ENCODE results near the gene PACSIN2.
"Not testable (repeated sequence)": the region's sequence is repeated elsewhere in the genome, so short reads cannot be mapped to it uniquely, and the experiment has no call there.

Gene PACSIN2

DNA sequence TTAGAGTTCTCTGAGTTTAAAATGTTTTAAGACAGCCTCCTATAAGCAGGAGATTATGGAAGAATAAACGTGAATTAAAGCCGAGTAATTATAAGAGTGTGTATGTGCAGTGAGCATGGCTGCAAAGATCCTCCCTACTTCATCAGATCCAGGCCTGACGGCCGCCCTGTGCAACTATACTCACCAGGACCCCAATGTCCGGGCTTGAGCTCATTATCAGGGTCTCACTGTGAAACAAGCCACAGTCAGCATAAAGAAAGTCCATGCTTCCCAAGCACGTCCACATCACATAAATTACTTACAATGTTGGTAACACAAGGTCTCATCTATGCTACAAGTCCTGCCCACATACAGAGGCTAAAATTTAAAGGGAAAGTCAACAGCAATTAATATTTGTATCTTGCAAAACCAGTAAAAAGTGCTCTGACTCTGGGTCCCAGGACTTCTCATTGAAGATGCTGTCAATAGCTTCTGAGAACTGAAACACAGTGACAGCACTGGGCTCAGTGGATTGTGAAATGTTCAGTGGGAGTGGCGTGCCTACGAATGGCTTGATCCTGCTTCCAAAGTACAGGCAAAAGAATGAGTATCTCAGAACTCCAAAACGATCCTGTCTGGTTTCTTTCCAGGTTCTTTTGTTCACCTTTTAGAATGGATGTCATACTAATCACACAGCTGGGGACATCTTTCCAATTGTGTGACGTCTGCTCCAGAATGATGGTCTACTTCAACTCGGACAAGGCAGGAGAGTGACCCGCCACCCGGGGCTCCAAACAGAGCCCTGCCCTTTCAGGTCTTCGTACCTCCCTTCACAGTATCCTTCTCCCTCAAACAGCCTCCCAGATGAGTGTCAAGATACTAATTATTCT is 85.7 kb downstream of the PACSIN2 start:
- Mint-ChIP-seq H3K4me1 (ENCODE audit: low read depth) (peaks cover 71% of the 10 kb centered on the region), H3K9me3 (ENCODE audit: low read depth) (no peaks in the 10 kb centered on the region)

DNA sequence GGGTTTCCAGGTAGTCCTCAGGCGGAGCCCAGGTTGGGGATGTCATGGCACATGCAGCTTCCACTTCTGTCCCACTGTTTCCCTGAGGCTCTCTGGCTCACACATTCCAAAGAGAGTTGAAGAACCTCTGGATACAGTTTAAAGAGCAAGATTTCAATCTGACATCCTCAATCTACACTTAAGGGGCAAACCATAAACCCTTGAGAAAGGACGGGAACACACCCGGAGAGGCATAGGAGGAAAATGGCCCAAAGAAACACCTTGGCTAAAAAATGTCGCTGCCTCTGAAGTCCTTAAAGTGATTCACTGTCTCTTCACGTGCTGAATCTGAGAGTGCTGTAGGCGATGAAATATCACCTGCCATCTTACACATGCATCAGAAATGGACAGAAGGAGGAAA is 87.0 kb downstream of the PACSIN2 start:
- H3K36me3 Mint-ChIP-seq = peaks cover 2% of the 10 kb centered on the region
- H3K4me1 Mint-ChIP-seq (ENCODE audit: low read depth) = peaks cover 65% of the 10 kb centered on the region
- H3K4me3 Mint-ChIP-seq = no peak overlapping the region
- no peaks in the 10 kb centered on the region for H3K27me3 Mint-ChIP-seq
- H3K27ac Mint-ChIP-seq = no peak overlapping the region
- no peaks in the 10 kb centered on the region for H3K9me3 Mint-ChIP-seq (ENCODE audit: low read depth)

More for the DNA sequence above, 85.7 kb downstream of the PACSIN2 start:
- H3K27me3 Mint-ChIP-seq = no peaks in the 10 kb centered on the region
- H3K36me3 Mint-ChIP-seq = peaks cover 2% of the 10 kb centered on the region
- H3K27ac Mint-ChIP-seq = no peak overlapping the region
- no peak overlapping the region for H3K4me3 Mint-ChIP-seq

DNA sequence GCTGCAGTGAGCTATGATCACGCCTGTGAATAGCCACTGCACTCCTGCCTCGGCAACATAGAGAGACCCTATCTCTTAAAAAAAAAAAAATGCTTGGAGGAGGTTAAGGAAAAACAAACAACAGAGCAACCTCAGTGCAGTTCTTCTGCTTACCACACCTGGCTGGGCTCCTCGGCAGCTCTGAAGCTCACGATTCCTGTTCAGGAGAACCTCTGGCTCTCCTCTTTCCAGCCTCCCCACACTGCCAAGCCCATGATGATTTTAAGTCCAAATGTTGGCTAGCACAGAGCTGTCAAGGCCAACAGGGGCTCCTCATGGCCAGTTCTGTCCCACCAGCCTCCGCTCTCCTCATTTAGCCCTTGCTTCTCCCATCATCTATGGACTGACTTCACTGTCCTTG is 88.2 kb downstream of the PACSIN2 start:
- H3K36me3 Mint-ChIP-seq = peaks cover 2% of the 10 kb centered on the region
- no peaks in the 10 kb centered on the region for H3K27me3 Mint-ChIP-seq
- H3K4me1 Mint-ChIP-seq (ENCODE audit: low read depth) = peaks cover 65% of the 10 kb centered on the region
- no peak overlapping the region for H3K4me3 Mint-ChIP-seq
- no peaks in the 10 kb centered on the region for H3K9me3 Mint-ChIP-seq (ENCODE audit: low read depth)
- no peak overlapping the region for H3K27ac Mint-ChIP-seq

DNA sequence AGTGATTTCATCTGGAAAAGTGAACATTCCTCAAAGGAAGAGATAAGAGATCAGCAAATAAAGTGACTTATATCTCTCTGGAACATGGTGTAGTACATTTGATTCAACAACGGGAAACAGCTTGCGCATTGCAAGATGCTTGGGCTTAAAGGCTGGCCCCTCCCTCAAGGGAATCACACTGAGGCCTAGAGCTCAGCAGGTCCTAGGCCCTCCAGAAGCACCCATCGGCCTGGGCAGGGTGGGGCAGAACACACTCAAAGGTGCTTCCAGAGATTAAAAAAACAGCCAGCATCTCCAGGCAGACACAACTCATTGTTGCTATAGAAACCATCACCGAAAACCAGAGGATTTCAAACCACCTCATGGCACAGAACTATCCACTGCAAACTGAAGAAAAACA is 88.8 kb downstream of the PACSIN2 start:
- peaks cover 58% of the 10 kb centered on the region for H3K4me1 Mint-ChIP-seq (ENCODE audit: low read depth)
- H3K36me3 Mint-ChIP-seq = peaks cover 2% of the 10 kb centered on the region
- H3K4me3 Mint-ChIP-seq = no peak overlapping the region
- H3K27me3 Mint-ChIP-seq = no peaks in the 10 kb centered on the region
- H3K27ac Mint-ChIP-seq = peak overlapping the region; percentile 46
- no peaks in the 10 kb centered on the region for H3K9me3 Mint-ChIP-seq (ENCODE audit: low read depth)

DNA sequence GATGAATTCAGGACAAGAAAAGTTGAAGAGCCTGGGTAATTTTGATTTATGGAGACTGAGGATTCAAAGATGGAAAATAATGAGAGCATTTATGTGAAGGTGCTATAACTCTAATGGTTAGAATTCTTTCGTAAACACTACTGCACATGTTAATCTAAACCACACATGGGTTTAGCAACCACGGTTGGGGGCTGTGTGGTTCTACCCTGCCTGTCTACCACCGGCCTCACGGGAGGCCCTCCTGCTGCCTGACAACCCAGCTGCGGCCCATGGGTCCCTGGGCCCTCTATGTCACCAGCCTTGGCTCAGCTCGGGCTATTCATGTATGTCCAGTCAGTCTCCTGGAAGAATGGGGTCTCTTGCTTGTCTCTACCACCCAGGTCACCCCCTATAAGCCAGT is 89.4 kb downstream of the PACSIN2 start:
- H3K9me3 Mint-ChIP-seq (ENCODE audit: low read depth) = no peaks in the 10 kb centered on the region
- H3K27ac Mint-ChIP-seq = peak overlapping the region; percentile 46
- no peak overlapping the region for H3K4me3 Mint-ChIP-seq
- peaks cover 2% of the 10 kb centered on the region for H3K36me3 Mint-ChIP-seq
- H3K27me3 Mint-ChIP-seq = no peaks in the 10 kb centered on the region
- H3K4me1 Mint-ChIP-seq (ENCODE audit: low read depth) = peaks cover 55% of the 10 kb centered on the region

DNA sequence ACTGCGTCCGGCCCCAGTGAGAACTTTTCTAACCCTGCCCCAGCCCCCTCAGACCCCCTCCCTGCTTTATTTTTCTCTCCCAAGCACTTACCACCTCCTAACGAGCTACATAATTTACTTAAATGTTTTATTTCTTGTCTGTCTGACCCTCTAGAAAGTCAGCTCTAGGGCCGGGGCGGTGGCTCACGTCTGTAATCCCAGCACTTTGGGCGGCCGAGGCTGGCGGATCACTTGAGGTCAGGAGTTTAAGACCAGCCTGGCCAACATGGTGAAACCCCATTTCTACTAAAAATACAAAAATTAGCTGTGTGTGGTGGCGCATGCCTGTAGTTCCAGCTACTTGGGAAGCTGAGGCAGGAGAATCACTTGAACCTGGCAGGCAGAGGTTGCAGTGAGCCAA is 89.9 kb downstream of the PACSIN2 start:
- H3K4me3 Mint-ChIP-seq; H3K9me3 Mint-ChIP-seq (ENCODE audit: low read depth); H3K27me3 Mint-ChIP-seq; H3K27ac Mint-ChIP-seq; H3K36me3 Mint-ChIP-seq: not testable (repeated sequence)
- H3K4me1 Mint-ChIP-seq (ENCODE audit: low read depth) = peaks cover 56% of the 10 kb centered on the region

DNA sequence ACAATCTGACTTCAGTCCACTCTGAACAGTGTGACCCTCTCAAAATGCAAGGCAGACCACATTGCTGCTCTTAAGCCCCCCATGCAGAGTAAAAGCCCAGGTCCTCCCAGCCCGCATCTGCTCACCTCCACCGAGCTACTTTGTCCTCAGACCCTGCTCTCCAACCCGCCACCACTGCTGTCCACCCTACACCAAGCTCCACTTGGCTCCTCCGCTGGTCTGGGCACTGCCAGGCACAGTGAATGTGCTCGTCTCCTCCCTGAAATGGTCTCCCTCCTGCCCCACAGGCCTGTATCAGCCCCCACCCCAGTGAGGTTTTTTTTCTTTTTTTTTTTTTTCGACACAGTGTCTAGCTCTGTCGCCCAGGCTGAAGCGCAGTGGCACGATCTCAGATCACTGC is 90.5 kb downstream of the PACSIN2 start:
- Mint-ChIP-seq H3K27ac (peak overlapping the region; percentile 58), H3K27me3 (no peaks in the 10 kb centered on the region), H3K9me3 (ENCODE audit: low read depth) (no peaks in the 10 kb centered on the region), H3K4me1 (ENCODE audit: low read depth) (peaks cover 50% of the 10 kb centered on the region), H3K36me3 (peaks cover 2% of the 10 kb centered on the region), H3K4me3 (peak overlapping the region; percentile 32)

DNA sequence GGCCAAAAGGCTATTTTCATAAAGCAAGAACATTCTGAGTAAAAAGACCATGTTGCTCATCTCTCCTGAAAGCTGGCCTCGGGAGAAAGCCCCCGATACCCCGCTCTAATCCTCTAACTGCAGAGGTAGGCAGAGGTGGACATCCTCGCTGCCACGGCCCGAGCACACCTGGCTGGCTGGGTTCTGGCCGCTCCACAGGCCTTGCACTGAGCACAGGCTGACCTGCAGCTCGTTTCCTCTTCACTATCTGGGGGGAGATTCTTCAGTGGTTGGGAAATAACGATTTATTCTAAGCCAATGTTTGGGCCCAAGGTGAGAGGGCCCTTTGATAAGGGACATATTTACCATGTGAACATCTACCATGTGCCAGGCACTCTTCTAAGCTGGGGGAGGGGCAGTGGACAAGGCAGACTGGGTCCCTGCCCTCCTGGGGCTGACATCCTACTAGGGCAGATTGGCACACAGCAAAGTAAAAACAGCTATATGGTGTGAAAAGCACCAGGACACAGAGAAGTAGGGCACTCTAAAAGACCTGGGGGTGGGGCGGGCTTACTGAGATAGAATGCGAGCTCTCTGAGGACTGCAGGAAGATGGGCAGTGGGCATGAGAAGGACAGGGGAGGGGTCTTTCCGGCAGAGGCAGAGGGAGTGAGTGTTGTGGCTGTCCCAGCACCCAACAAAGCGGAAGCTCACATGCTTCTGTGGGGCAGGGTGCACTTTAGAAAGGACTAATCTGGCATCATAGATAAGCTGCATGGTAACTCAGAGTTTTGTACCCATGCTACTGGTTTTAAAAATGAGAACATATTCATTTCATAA is 92.4 kb downstream of the PACSIN2 start:
- Mint-ChIP-seq H3K36me3 (peaks cover 2% of the 10 kb centered on the region), H3K9me3 (ENCODE audit: low read depth) (no peaks in the 10 kb centered on the region), H3K4me1 (ENCODE audit: low read depth) (peaks cover 48% of the 10 kb centered on the region), H3K27ac (peak overlapping the region; percentile 41), H3K4me3 (peak overlapping the region; percentile 17), H3K27me3 (no peaks in the 10 kb centered on the region)

DNA sequence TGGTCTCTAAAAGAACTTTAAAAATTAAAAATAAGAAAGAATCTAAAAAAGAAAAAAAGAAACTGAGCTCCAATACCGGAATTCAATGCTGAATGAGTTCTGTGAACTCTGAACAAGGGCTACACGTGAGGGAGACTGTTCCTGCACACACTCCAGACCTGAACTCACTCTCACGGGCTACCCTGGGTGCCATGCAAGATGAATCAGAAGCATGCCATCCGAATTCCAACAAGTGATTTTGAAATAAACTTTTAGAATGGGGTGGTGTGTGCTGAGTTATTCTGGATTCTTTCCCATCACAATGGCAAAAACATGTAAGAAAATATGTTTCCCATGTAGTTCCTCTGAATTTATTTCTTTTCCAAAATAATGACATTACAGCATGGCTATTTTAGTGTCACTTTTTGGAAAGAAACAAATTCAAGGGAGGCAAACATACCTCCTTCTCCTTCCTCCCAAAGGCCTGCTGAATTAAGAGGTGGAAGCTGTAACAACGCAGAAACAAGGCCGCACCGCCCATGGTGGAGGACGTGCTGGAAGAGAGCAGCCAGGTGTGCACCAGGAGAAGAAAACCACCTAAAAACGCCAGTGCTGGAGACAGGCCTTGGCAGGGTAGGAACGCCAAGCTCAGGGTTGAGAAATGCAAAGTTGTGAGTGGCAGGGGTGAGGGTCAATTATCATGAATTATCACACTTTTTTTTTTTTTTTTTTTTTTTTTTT is 94.7 kb downstream of the PACSIN2 start:
- no peak overlapping the region for H3K4me3 Mint-ChIP-seq
- no peaks in the 10 kb centered on the region for H3K9me3 Mint-ChIP-seq (ENCODE audit: low read depth)
- no peaks in the 10 kb centered on the region for H3K36me3 Mint-ChIP-seq
- H3K27me3 Mint-ChIP-seq = no peaks in the 10 kb centered on the region
- H3K4me1 Mint-ChIP-seq (ENCODE audit: low read depth) = peaks cover 39% of the 10 kb centered on the region
- no peak overlapping the region for H3K27ac Mint-ChIP-seq

DNA sequence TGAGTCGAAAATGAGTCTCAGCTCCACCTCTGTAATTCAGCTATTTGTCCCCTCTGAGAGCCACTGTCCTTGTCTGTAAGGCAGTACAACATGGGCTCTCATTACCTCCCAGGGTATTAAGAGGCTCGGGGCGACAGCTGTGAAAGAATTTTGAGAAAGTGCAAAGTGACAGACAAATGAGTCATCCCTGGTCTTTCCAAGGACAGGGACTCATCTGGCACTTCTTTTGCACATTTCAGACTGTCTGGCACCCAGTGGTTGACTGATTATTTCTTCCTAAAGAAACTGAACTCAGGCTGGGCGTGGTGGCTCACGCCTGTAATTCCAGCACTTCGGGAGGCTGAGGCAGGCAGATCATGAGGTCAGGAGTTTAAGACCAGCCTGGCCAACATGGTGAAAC is 95.8 kb downstream of the PACSIN2 start:
- H3K27ac Mint-ChIP-seq = no peak overlapping the region
- peaks cover 35% of the 10 kb centered on the region for H3K4me1 Mint-ChIP-seq (ENCODE audit: low read depth)
- H3K27me3 Mint-ChIP-seq = no peaks in the 10 kb centered on the region
- no peaks in the 10 kb centered on the region for H3K36me3 Mint-ChIP-seq
- H3K9me3 Mint-ChIP-seq (ENCODE audit: low read depth) = no peaks in the 10 kb centered on the region
- H3K4me3 Mint-ChIP-seq = no peak overlapping the region

DNA sequence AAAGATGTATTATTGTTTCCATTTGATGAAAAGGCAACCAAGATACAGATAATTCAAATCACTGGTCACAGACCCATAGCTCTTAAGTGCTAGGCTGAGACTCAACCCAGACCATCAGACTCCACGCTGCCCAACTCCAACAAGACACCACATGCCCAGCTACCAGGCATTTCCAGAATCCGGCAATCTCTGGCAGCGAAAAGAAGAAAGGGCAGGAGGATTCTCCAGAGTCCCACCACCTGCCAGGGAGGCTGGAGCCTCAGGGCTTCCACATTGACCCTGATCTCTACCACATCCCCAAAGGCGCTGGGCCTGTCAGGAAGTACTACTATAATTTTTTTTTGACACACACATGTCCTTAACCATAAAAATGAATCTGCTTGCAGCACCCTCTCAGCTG is 96.4 kb downstream of the PACSIN2 start:
- H3K9me3 Mint-ChIP-seq (ENCODE audit: low read depth) = no peaks in the 10 kb centered on the region
- no peak overlapping the region for H3K27ac Mint-ChIP-seq
- no peak overlapping the region for H3K4me3 Mint-ChIP-seq
- H3K4me1 Mint-ChIP-seq (ENCODE audit: low read depth) = peaks cover 32% of the 10 kb centered on the region
- no peaks in the 10 kb centered on the region for H3K36me3 Mint-ChIP-seq
- no peaks in the 10 kb centered on the region for H3K27me3 Mint-ChIP-seq

DNA sequence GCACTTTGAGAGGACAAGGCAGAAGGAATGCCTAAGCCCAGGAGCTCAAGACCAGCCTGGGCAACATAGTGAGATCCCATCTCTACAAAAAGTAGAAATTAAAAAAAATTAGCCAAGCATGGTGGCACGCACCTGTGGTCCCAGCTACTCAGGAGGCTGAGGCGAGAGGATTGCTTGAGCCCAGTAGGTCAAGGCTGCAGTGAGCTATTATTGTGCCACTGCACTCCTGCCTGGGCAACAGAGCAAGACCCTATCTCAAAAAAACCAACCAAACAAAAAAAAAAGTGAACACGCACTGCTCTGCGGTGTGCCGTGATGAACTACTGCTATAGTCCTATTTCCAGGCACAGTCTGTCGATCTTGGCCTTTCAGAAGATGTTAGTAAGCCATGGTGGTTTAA is 97.6 kb downstream of the PACSIN2 start:
- H3K27me3 Mint-ChIP-seq; H3K27ac Mint-ChIP-seq; H3K4me3 Mint-ChIP-seq; H3K9me3 Mint-ChIP-seq (ENCODE audit: low read depth); H3K36me3 Mint-ChIP-seq: not testable (repeated sequence)
- peaks cover 25% of the 10 kb centered on the region for H3K4me1 Mint-ChIP-seq (ENCODE audit: low read depth)

DNA sequence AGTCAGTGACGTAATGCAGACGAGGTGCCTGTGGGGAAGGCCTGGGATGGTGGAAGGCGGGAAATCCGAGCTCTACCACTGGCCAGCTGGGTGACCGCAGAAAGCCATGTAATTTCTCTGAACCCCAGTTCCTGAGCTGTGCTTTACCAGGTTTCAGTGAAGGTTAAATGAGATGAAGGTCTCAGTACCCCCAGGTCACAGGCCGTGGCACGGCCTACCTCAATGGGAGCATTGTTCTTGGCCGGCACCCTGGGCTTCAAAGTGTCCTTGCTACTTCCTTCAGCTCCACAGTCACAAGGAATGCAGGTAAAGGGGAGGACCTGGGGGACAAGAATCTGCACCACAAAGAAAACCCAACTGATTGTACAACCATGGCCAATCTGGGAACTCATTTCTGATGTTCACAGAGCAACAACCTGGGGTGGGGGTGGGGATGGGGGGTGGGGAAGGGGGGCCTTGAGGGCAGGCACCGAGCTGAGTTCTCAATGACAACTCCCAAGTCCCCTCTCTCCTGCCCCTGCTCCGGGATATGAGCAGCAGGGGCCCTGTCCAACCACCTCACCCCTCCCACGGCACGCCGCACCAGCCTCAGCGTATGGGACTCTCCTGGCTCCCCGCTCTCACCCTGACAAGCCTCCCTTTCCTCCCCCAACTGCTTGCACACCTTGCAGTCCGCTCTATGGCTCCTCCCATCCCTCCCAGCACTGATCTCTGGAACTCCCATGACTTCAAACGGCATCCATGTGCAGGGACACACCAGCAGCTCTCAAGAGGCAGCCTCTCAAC is 98.8 kb downstream of the PACSIN2 start:
- Mint-ChIP-seq H3K36me3 (no peaks in the 10 kb centered on the region), H3K9me3 (ENCODE audit: low read depth) (no peaks in the 10 kb centered on the region), H3K4me1 (ENCODE audit: low read depth) (peaks cover 21% of the 10 kb centered on the region), H3K4me3 (no peak overlapping the region), H3K27me3 (no peaks in the 10 kb centered on the region), H3K27ac (peak overlapping the region; percentile 7)

DNA sequence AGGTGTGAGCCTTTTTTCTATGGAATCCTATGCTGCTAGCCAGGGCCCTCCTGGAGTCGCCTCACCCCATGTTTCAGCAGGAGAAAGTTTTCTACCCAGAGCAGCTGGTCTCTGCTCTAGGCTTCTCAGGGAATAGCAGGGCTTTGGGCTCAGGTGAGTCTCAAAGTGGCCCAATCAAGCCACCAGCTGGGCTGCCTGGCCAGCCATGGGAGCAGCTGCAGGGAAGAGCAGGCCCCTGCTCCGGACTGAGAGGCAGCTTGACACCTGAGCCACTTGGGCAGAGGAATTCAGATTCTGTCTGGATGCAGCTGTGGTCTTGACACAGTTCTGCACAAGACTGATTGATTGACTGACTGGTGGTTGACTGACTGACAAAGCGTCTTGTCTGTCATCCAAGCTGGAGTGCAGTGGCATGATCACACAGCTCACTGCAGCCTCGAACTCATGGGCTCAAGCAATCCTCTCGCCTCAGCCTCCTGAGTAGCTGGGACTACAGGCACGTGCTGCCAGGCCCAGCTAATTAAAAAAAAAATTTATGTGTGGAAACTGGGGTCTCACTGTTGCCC is 100.4 kb downstream of the PACSIN2 start:
- Mint-ChIP-seq H3K27me3 (no peaks in the 10 kb centered on the region), H3K4me1 (ENCODE audit: low read depth) (peaks cover 17% of the 10 kb centered on the region), H3K27ac (no peak overlapping the region), H3K9me3 (ENCODE audit: low read depth) (no peaks in the 10 kb centered on the region), H3K36me3 (no peaks in the 10 kb centered on the region), H3K4me3 (no peak overlapping the region)
